GM23248 (cell line): ENCODE data around the gene PCBP3.

Source experiments
- EZH2 ChIP-seq: fragments of 200-600 bp; sonication (generic); IDR thresholded peaks from 2 replicates; pipeline ENCODE4 v1.6.1; 2018; ENCODE audit warnings: antibody characterized with exemption, mild to moderate bottlenecking; ENCODE audit not compliant: insufficient read depth, poor library complexity, severe bottlenecking
- EZH2phosphoT487 ChIP-seq: fragments of 200-600 bp; sonication (generic); IDR thresholded peaks from 2 replicates; pipeline ENCODE4 v1.6.1; 2018; ENCODE audit warnings: antibody characterized with exemption, moderate library complexity, mild to moderate bottlenecking, low read depth; ENCODE audit not compliant: insufficient read depth

DNA sequence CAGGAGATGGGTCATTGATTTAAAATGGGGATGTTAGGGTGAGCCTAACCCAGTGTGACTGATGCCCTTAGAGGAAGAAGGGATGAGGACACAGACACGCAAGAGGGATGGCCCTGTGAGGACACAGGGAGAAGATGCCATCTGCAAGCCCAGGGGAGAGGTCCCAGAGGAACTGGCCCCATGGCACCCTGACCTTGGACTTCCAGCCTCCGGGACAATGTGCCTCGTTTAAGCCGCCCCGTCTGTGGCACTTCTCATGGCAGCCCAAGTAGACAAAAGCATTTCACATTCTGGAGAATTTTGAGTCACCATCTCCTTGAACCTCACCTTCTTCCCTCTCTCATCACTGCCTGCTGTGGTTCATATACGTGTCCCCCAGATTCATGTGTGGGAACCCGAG, 20.1 kb upstream of the PCBP3 start:
- no peak for TF ChIP-seq EZH2
- TF ChIP-seq EZH2phosphoT487: no peak
